HG02870 (cell line): Measurements from ENCODE around the gene TTC3.

Experiments used
- ATAC-seq: cut with Tn5 transposase; IDR thresholded peaks from one replicate; pipeline ENCODE4 v1.9.1; 2021; ENCODE audit warnings: mild to moderate bottlenecking, moderate library complexity; ENCODE audit not compliant: unreplicated experiment

The TTC3 gene

DNA sequence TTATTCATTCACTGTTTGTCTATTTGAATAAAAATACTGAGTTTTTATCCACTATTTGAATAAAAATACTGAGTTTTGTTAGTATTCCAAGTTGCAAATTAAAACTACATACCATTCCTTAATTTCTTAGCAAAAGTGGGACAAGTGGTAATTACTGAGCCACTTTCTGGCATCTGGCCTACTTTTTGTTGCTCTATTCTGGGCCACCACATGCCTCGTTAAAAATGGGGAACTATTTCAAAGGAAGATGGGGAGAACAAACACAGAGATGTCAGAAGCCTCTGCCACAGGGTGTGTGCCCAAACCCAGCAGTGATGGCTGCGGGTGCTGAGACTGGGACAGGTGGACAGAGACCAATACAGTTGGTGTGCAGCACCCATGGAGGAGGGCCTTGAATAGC is 14.8 kb upstream of the TTC3 start:
- no peak for ATAC-seq

DNA sequence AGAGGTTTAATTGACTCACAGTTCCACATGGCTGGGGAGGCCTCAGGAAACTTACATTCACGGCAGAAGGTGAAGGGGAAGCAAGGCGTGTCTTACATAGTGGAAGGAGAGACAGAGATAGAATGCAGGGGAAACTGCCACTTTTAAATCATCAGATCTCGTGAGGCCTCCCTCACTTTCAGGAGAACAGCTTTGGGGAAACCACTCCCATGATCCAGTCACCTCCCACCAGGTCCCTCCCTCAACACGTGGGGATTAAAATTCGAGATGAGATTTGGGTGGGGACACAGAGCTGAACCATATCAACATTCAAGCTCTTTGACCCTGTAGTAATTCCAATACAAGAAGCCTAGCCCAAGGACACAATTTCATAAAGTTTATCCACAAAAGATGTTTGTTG is 13.9 kb upstream of the TTC3 start:
- ATAC-seq, result no peak

- no peak for ATAC-seq
Measured at GRCh38 chr21:37060296-37060695, 12.8 kb upstream of the TTC3 start.

- no peak for ATAC-seq
Measured at GRCh38 chr21:37061926-37062592, 11.0 kb upstream of the TTC3 start.

DNA sequence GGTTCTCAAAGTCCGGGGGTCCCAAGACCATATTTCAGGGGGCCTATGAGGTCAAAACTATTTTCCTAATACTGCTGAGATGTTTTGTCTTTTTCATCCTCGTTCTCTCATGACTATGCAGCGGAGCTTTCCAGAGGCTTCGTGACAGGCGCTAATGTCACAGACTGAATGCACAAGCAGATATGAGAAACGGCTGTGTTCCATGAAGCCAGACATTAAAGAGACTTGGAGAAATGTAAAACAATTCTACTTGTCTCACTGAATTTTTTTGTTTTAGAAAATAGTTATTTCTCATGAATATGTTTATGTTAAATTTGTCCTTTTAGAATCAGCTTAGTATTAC is 10.5 kb upstream of the TTC3 start:
- no peak for ATAC-seq

DNA sequence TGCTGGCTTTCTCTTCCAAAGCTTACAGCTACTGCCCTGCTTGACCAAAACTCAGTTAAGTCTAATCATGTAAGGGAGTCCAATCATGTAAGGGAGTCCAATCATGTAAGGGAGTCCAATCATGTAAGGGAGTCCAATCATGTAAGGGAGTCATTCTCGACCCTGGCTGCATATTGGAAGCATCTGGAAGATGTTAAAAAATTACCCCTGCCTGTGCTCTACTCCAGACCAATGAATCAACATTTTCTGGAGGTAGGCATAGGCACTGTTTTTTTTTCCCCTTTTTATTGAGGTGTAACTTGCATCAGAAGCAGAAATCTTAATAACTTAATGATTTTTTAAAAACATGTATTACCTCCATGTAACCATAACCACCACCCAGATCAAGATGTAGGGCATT is 9.6 kb upstream of the TTC3 start:
- no peak for ATAC-seq

GRCh38 chr21:37064841-37065240 is 8.2 kb upstream of the TTC3 start:
- ATAC-seq, result no peak

DNA sequence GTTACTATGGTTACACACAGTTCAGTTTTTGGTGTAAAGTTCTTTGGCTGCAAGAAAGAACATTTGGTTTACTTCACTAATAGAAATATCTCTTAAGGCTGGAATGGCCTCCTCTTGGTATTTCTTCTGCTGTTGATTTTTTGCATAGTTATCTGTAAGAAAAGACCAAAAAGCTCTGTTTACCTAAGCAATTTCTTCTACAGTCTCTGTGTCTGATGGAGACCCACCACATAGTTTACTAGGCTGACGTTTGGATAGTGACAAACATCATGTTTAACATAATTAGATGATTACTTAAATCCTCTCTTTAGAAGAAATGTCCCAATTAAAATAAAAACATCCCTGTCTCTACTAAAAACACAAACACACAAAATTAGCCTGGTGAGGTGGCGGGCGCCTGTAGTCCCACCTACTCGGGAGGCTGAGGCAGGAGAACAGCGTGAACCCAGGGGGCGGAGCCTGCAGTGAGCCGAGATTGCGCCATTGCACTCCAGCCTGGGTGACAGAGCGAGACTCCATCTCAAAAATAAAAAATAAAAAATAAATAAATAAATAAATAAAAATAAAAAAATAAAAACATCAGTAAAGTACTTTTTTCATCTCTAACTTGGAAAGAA is 7.4 kb upstream of the TTC3 start:
- no peak for ATAC-seq

DNA sequence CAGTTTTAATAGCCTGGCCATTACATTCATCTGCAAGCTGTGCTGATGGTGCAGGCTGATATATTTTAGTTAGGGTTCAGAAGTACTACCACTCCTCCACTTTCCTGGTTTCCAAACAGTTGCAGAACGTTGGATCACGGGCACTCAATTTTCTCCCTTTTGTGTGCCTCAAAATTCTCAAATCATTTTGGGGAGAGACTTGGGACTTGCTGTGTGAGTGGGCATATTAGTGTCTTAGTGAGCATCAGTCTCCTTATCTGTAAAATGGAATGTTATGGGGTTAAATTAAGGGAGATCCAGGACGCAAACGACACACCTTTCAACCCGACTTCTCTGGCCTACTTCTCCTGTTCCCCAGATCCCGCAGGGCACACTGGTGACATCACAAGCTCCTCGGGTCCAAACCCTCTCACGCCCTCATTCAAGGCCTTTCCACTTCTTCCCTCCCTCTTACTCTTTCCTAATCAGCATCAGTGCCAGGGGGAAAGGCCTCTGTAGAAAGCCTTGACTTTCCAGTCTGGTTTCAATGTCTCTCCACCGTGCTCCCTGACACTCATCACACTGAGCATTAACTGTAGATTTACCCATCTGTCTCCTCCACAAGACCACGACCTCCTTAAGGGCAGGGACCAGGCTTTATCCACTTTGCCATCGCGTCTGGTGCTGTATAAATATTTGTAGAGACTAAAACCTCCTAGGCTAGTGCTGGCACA is 1.3 kb upstream of the TTC3 start:
- no peak for ATAC-seq

GRCh38 chr21:37072274-37072987 is 623 bp upstream of the TTC3 start:
- peak; percentile 36 for ATAC-seq

- peak; percentile 26 for ATAC-seq
Measured at GRCh38 chr21:37073417-37074196, 553 bp downstream of the TTC3 start.

DNA sequence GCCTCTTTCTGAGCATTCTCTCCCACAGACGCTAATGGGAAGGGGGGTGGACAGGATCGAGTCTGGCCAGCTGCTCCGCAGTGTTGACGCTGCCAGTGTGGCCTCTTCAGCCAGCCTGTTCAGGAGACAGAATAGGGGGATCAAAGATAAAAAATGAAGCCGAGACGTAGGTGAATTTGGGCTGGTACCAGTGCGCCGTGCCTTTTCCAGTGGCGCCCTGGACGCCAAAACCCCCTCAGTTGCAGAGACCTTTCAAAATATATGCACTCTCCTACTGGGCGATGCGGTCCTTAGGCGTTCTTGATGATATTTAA is 1.1 kb downstream of the TTC3 start:
- ATAC-seq, result no peak

DNA sequence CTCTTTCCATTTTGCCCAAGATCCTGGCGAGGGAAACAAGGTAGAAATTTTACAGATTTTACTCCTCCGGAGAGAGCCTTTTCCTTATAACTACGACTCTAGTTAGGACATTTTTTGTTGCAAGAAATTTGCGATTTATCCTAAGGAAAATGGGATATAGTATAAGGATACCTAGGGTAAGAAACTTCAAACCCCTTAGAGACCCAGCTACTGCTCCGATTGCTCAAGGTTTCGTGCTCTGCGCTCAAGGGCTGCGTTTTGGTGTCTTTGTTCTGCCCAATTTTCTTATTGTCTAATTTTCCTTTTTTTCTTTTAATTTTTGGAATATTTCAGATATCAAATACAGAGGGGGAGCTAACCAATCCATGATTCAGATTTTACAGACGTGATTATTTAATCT is 1.5 kb downstream of the TTC3 start:
- ATAC-seq, result no peak

DNA sequence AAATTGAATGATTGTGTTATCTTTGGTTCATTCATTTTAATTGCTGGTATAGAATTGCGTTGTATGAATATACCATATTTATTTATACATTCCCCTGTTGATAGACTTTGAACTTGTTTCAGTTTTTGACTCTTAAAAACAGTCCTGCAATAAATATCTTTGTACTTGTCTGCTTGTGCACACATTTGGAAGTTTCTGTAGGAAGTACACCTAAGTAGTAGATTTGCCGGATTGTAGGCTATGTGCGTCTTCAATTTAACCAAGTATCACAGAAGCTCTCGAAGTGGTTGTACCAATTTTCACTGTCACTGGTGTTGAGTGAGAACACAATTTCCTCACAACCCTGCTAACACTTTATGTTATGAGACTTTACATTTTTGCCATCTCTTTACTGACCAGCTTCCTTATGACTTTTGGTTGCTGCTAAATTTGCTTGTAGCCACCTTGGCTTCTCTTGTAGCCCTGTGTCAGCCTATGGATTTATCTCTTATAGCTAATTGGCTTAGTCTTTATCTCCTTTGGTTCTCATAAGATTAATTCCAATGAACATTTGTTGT is 2.2 kb downstream of the TTC3 start:
- no peak for ATAC-seq

- no peak for ATAC-seq
Measured at GRCh38 chr21:37076087-37076850, 3.2 kb downstream of the TTC3 start.

DNA sequence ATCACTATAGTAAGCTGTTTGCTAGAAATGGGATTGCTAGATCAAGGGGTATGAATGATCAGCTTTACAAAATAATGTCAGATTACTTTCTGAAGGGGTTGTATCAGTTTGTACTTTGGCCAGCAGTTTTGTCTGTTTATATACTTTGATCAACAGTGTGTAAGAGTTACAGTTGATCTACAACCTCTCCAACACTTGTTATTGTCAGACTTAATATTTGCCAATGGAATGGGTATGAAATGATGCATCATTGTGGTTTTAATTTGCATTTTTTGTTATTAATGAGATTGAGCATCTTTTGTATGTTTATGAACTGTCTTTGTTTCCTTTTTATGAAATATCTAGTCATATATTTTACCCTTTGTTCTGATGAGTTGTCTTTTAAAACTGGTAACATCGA is 4.3 kb downstream of the TTC3 start:
- ATAC-seq, result no peak

- no peak for ATAC-seq
Measured at GRCh38 chr21:37079211-37079824, 6.3 kb downstream of the TTC3 start.

DNA sequence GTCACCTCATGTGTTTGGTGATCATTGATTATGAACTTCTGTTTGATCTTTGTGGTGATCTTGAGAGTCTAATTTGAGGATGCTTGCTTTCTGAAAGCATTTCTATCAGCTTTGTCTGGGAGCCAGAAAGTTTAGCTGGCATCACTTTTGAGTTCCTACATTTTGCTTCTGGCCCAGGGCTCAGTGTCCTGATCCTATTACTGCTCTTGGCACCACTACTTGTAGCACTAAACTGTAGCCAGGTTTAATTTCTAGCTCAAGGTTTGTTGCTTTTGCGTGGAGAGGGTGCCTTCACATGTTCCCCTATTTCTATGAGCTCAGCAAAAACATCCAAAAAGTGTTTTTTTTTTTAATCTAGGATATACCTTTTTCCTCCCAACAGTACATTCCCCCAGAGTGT is 9.3 kb downstream of the TTC3 start:
- ATAC-seq, result no peak

GRCh38 chr21:37082856-37083528 is 9.9 kb downstream of the TTC3 start:
- no peak for ATAC-seq
